Activated CD4-positive, alpha-beta memory T cell treated with anti-CD3 and anti-CD28 coated beads for 36 hours (primary cell): ENCODE results near the gene MBNL3. TPM values are rescaled to one million over a fixed set of nuclear protein-coding genes. Genes with fewer than 3 reads are reported as not detected.

Experiments used
- CTCF ChIA-PET: fragments of 350-600 bp; sonication (Branson Sonifier 250); formaldehyde crosslinking; loops from one replicate; lab custom pipeline; 2021; ENCODE audit warnings: antibody characterized with exemption, inconsistent platforms; lab: Charles Lee
- POLR2A ChIA-PET: fragments of 350-600 bp; sonication (Branson Sonifier 250); formaldehyde crosslinking; loops from one replicate; lab custom pipeline; 2021; ENCODE audit warnings: antibody characterized with exemption; lab: Charles Lee
- DNase-seq: peaks from one replicate; pipeline ENCODE4 v3.0.0-alpha.2; 2020
- H3K27ac Mint-ChIP-seq: one replicate; pipeline ENCODE4 v1.8.0; 2021; ENCODE audit warnings: mixed read lengths
- H3K27me3 Mint-ChIP-seq: one replicate; pipeline ENCODE4 v1.8.0; 2021; ENCODE audit warnings: mixed read lengths
- H3K36me3 Mint-ChIP-seq: one replicate; pipeline ENCODE4 v1.8.0; 2021; ENCODE audit warnings: mixed read lengths
- H3K4me1 Mint-ChIP-seq: one replicate; pipeline ENCODE4 v1.8.0; 2021; ENCODE audit warnings: low read depth, mixed read lengths
- H3K4me3 Mint-ChIP-seq: one replicate; pipeline ENCODE4 v1.8.0; 2021; ENCODE audit warnings: mild to moderate bottlenecking, mixed read lengths
- H3K9me3 Mint-ChIP-seq: one replicate; pipeline ENCODE4 v1.8.0; 2021; ENCODE audit warnings: mixed read lengths
- intact Hi-C: fragments of 100-400 bp; cut with micrococcal nuclease; formaldehyde crosslinking; loops from one replicate; pipeline ENCODE4 v1.15.1; 2023
- total RNA-seq, 2 experiments: library from RNA; stranded (reverse); gene quantifications; one replicate each; pipeline ENCODE4 v1.2.3, GENCODE V29; 2021

MBNL3 gene
- total RNA-seq, 2 experiments from 2014 or later: 13.7 to 14.7 TPM

GRCh38 chrX:132389480-132389879, 99.4 kb downstream of the MBNL3 start:
- intact Hi-C loops: no loop called here
- CTCF ChIA-PET: no interaction called here
- no peak for DNase-seq

GRCh38 chrX:132388371-132388770, 100.5 kb downstream of the MBNL3 start:
- intact Hi-C loops: no loop called here
- Mint-ChIP-seq H3K4me3 (no peak overlapping the region), H3K27me3 (no peaks in the 10 kb centered on the region), H3K27ac (no peak overlapping the region), H3K9me3 (no peaks in the 10 kb centered on the region), H3K36me3 (no peaks in the 10 kb centered on the region), H3K4me1 (no peaks in the 10 kb centered on the region)
- ChIA-PET CTCF (interaction anchor here (0.6 kb wide), 1 partner anchor 930 kb away, joined by 3 read pairs; no protein-coding TSS in a partner anchor), POLR2A (no interaction called here)
- no peak for DNase-seq

More at GRCh38 chrX:132389480-132389879, 99.4 kb downstream of the MBNL3 start:
- Mint-ChIP-seq H3K27me3 (no peaks in the 10 kb centered on the region), H3K9me3 (no peaks in the 10 kb centered on the region), H3K4me1 (peaks cover 3% of the 10 kb centered on the region), H3K4me3 (no peak overlapping the region), H3K36me3 (no peaks in the 10 kb centered on the region), H3K27ac (no peak overlapping the region)
- POLR2A ChIA-PET: no interaction called here

GRCh38 chrX:132384301-132384700, 104.5 kb downstream of the MBNL3 start:
- ChIA-PET POLR2A (no interaction called here), CTCF (no interaction called here)
- no peaks in the 10 kb centered on the region for H3K27me3 Mint-ChIP-seq
- no peak overlapping the region for H3K4me3 Mint-ChIP-seq
- peaks cover 1% of the 10 kb centered on the region for H3K36me3 Mint-ChIP-seq
- no peaks in the 10 kb centered on the region for H3K9me3 Mint-ChIP-seq
- H3K27ac Mint-ChIP-seq: no peak overlapping the region
- intact Hi-C loops: no loop called here
- no peak for DNase-seq
- no peaks in the 10 kb centered on the region for H3K4me1 Mint-ChIP-seq

- no peaks in the 10 kb centered on the region for H3K27me3 Mint-ChIP-seq
- DNase-seq: no peak
- no peaks in the 10 kb centered on the region for H3K9me3 Mint-ChIP-seq
- ChIA-PET POLR2A (no interaction called here), CTCF (interaction anchor here (1.3 kb wide), 1 partner anchor 290 kb away, joined by 3 read pairs; no protein-coding TSS in a partner anchor)
- H3K4me3 Mint-ChIP-seq: no peak overlapping the region
- no peaks in the 10 kb centered on the region for H3K4me1 Mint-ChIP-seq
- no peak overlapping the region for H3K27ac Mint-ChIP-seq
- peaks cover 1% of the 10 kb centered on the region for H3K36me3 Mint-ChIP-seq
- intact Hi-C loops: no loop called here
Measured at GRCh38 chrX:132382068-132382467, 106.8 kb downstream of the MBNL3 start.

GRCh38 chrX:132378281-132378680, 110.6 kb downstream of the MBNL3 start:
- peaks cover 1% of the 10 kb centered on the region for H3K36me3 Mint-ChIP-seq
- no peaks in the 10 kb centered on the region for H3K9me3 Mint-ChIP-seq
- intact Hi-C loops: no loop called here
- H3K4me1 Mint-ChIP-seq: no peaks in the 10 kb centered on the region
- DNase-seq: no peak
- no peaks in the 10 kb centered on the region for H3K27me3 Mint-ChIP-seq
- no peak overlapping the region for H3K27ac Mint-ChIP-seq
- ChIA-PET POLR2A (no interaction called here), CTCF (no interaction called here)
- no peak overlapping the region for H3K4me3 Mint-ChIP-seq

- Mint-ChIP-seq H3K36me3 (no peaks in the 10 kb centered on the region), H3K4me1 (no peaks in the 10 kb centered on the region), H3K27ac (no peak overlapping the region), H3K9me3 (no peaks in the 10 kb centered on the region), H3K4me3 (no peak overlapping the region), H3K27me3 (no peaks in the 10 kb centered on the region)
- POLR2A ChIA-PET: no interaction called here
- intact Hi-C loops: no loop called here
- CTCF ChIA-PET: no interaction called here
- DNase-seq: no peak
Measured at GRCh38 chrX:132375941-132376340, 112.9 kb downstream of the MBNL3 start.

GRCh38 chrX:132373610-132374009, 115.2 kb downstream of the MBNL3 start:
- intact Hi-C loops: no loop called here
- DNase-seq: no peak
- ChIA-PET POLR2A (no interaction called here), CTCF (no interaction called here)
- Mint-ChIP-seq H3K9me3 (no peaks in the 10 kb centered on the region), H3K4me1 (no peaks in the 10 kb centered on the region), H3K36me3 (no peaks in the 10 kb centered on the region), H3K4me3 (no peak overlapping the region), H3K27ac (no peak overlapping the region), H3K27me3 (no peaks in the 10 kb centered on the region)

GRCh38 chrX:132369617-132370326, 119.1 kb downstream of the MBNL3 start:
- intact Hi-C loops: no loop called here
- ChIA-PET CTCF (no interaction called here), POLR2A (no interaction called here)
- no peak for DNase-seq
- Mint-ChIP-seq H3K4me1 (peaks cover 5% of the 10 kb centered on the region), H3K36me3 (no peaks in the 10 kb centered on the region), H3K27ac (no peak overlapping the region), H3K4me3 (no peak overlapping the region), H3K9me3 (no peaks in the 10 kb centered on the region), H3K27me3 (no peaks in the 10 kb centered on the region)

- ChIA-PET POLR2A (no interaction called here), CTCF (no interaction called here)
- no peak for DNase-seq
- H3K4me1 Mint-ChIP-seq: peaks cover 5% of the 10 kb centered on the region
- intact Hi-C loops: no loop called here
- no peaks in the 10 kb centered on the region for H3K9me3 Mint-ChIP-seq
- no peak overlapping the region for H3K27ac Mint-ChIP-seq
- H3K36me3 Mint-ChIP-seq: peaks cover 2% of the 10 kb centered on the region
- no peaks in the 10 kb centered on the region for H3K27me3 Mint-ChIP-seq
- H3K4me3 Mint-ChIP-seq: no peak overlapping the region
Measured at GRCh38 chrX:132367984-132368383, 120.9 kb downstream of the MBNL3 start.

- Mint-ChIP-seq H3K4me3 (no peak overlapping the region), H3K27ac (no peak overlapping the region), H3K4me1 (peaks cover 5% of the 10 kb centered on the region), H3K27me3 (no peaks in the 10 kb centered on the region), H3K9me3 (no peaks in the 10 kb centered on the region), H3K36me3 (peaks cover 2% of the 10 kb centered on the region)
- no peak for DNase-seq
- intact Hi-C loops: no loop called here
- ChIA-PET POLR2A (no interaction called here), CTCF (no interaction called here)
Measured at GRCh38 chrX:132367314-132367713, 121.5 kb downstream of the MBNL3 start.

GRCh38 chrX:132365490-132365889, 123.3 kb downstream of the MBNL3 start:
- Mint-ChIP-seq H3K4me3 (no peak overlapping the region), H3K9me3 (no peaks in the 10 kb centered on the region), H3K27ac (no peak overlapping the region), H3K36me3 (peaks cover 2% of the 10 kb centered on the region), H3K4me1 (peaks cover 5% of the 10 kb centered on the region), H3K27me3 (no peaks in the 10 kb centered on the region)
- no peak for DNase-seq
- ChIA-PET CTCF (no interaction called here), POLR2A (no interaction called here)
- intact Hi-C loops: no loop called here

GRCh38 chrX:132364313-132364712, 124.5 kb downstream of the MBNL3 start:
- intact Hi-C loops: no loop called here
- ChIA-PET POLR2A (no interaction called here), CTCF (no interaction called here)
- Mint-ChIP-seq H3K4me3 (no peak overlapping the region), H3K4me1 (peaks cover 5% of the 10 kb centered on the region), H3K36me3 (peaks cover 2% of the 10 kb centered on the region), H3K27ac (no peak overlapping the region), H3K9me3 (no peaks in the 10 kb centered on the region), H3K27me3 (no peaks in the 10 kb centered on the region)
- no peak for DNase-seq

- H3K36me3 Mint-ChIP-seq: no peaks in the 10 kb centered on the region
- no peaks in the 10 kb centered on the region for H3K4me1 Mint-ChIP-seq
- intact Hi-C loops: no loop called here
- POLR2A ChIA-PET: no interaction called here
- CTCF ChIA-PET: no interaction called here
- no peak for DNase-seq
- no peak overlapping the region for H3K27ac Mint-ChIP-seq
- H3K4me3 Mint-ChIP-seq: no peak overlapping the region
- no peaks in the 10 kb centered on the region for H3K27me3 Mint-ChIP-seq
- no peaks in the 10 kb centered on the region for H3K9me3 Mint-ChIP-seq
Measured at GRCh38 chrX:132353430-132353829, 135.4 kb downstream of the MBNL3 start.
